HG03175 (cell line): Measurements from ENCODE around the gene OR7A10.

Experiments used
- ATAC-seq: cut with Tn5 transposase; IDR thresholded peaks from one replicate; pipeline ENCODE4 v1.9.1; 2021; ENCODE audit warnings: mild to moderate bottlenecking, moderate library complexity; ENCODE audit not compliant: unreplicated experiment

The OR7A10 gene

GRCh38 chr19:14848822-14849221, at the start of gene OR7A10:
TSS of gene OR7A10 (minus strand) at chr19:14848922. CDS start at chr19:14841877, 7,045 bp downstream.
- ATAC-seq = no peak

- ATAC-seq = no peak
Observed at GRCh38 chr19:14890643-14891379, 42.1 kb upstream of the OR7A10 start.

GRCh38 chr19:14889994-14890642, 41.4 kb upstream of the OR7A10 start:
- no peak for ATAC-seq

- no peak for ATAC-seq
Observed at GRCh38 chr19:14886032-14886431, 37.3 kb upstream of the OR7A10 start, which contains the start of gene OR7A17. TSS of gene OR7A17 (minus strand) at chr19:14886132. CDS start at chr19:14881355, 4,777 bp downstream.

- ATAC-seq = no peak
Observed at GRCh38 chr19:14871619-14872230, 23.0 kb upstream of the OR7A10 start.

- no peak for ATAC-seq
Observed at GRCh38 chr19:14868497-14868896, 19.8 kb upstream of the OR7A10 start.

GRCh38 chr19:14843578-14843977, 5.1 kb downstream of the OR7A10 start:
- no peak for ATAC-seq

GRCh38 chr19:14843169-14843568, 5.6 kb downstream of the OR7A10 start:
- ATAC-seq = no peak

GRCh38 chr19:14840206-14840605, 8.5 kb downstream of the OR7A10 start:
- no peak for ATAC-seq

- ATAC-seq = no peak
Observed at GRCh38 chr19:14837391-14837790, 11.3 kb downstream of the OR7A10 start.

- no peak for ATAC-seq
Observed at GRCh38 chr19:14835011-14835410, 13.7 kb downstream of the OR7A10 start, which contains the start of the genes OR7A5 and OR7C1. TSS of gene OR7A5 (minus strand) at chr19:14835185. CDS start at chr19:14828241, 6,944 bp downstream. TSS of gene OR7C1 (minus strand) at chr19:14835185. CDS start at chr19:14800136, 35,049 bp downstream.

- ATAC-seq = no peak
Observed at GRCh38 chr19:14830702-14831101, 18.0 kb downstream of the OR7A10 start.

GRCh38 chr19:14826006-14826405, 22.7 kb downstream of the OR7A10 start:
- ATAC-seq = no peak

GRCh38 chr19:14821937-14822336, 26.8 kb downstream of the OR7A10 start:
- ATAC-seq = no peak

GRCh38 chr19:14818588-14818987, 30.1 kb downstream of the OR7A10 start:
- ATAC-seq = no peak

- no peak for ATAC-seq
Observed at GRCh38 chr19:14817052-14817451, 31.7 kb downstream of the OR7A10 start.

- no peak for ATAC-seq
Observed at GRCh38 chr19:14814982-14815652, 33.6 kb downstream of the OR7A10 start.

- no peak for ATAC-seq
Observed at GRCh38 chr19:14809272-14810057, 39.3 kb downstream of the OR7A10 start.

- ATAC-seq = no peak
Observed at GRCh38 chr19:14804765-14805164, 44.0 kb downstream of the OR7A10 start.

- no peak for ATAC-seq
Observed at GRCh38 chr19:14798760-14799159, 50.0 kb downstream of the OR7A10 start.
